Measurements from ENCODE around the gene RRP1B.
"Not testable (repeated sequence)": the region's sequence is repeated elsewhere in the genome, so short reads cannot be mapped to it uniquely, and the experiment has no call there.

Gene RRP1B

GRCh38 chr21:43693981-43694380 lies 34.6 kb downstream of the RRP1B start:
- Histone ChIP-seq H3K4me3 (replicated peaks; ENCODE audit: low read depth, low read length) (no peak overlapping the region), H3K27me3 (replicated peaks; ENCODE audit: control insufficient read depth, insufficient read depth, low read length) (no peaks in the 10 kb centered on the region), H3K36me3 (ENCODE audit: control insufficient read depth, insufficient read depth, low read length) (peaks cover 32% of the 10 kb centered on the region)
- DNase-seq (ENCODE audit: extremely low read depth, insufficient read length): no peak
- TF ChIP-seq CTCF (IDR thresholded peaks at IDR 0.05; ENCODE audit: insufficient read depth, low read length, poor library complexity, severe bottlenecking): no peak

GRCh38 chr21:43694437-43695079 lies 35.2 kb downstream of the RRP1B start:
- no peak overlapping the region for H3K4me3 ChIP-seq (replicated peaks; ENCODE audit: low read depth, low read length)
- no peak for DNase-seq (ENCODE audit: extremely low read depth, insufficient read length)
- H3K36me3 ChIP-seq (ENCODE audit: control insufficient read depth, insufficient read depth, low read length): peaks cover 26% of the 10 kb centered on the region
- no peaks in the 10 kb centered on the region for H3K27me3 ChIP-seq (replicated peaks; ENCODE audit: control insufficient read depth, insufficient read depth, low read length)
- TF ChIP-seq CTCF (IDR thresholded peaks at IDR 0.05; ENCODE audit: insufficient read depth, low read length, poor library complexity, severe bottlenecking): no peak

GRCh38 chr21:43696214-43696613 lies 36.9 kb downstream of the RRP1B start:
- no peak overlapping the region for H3K4me3 ChIP-seq (replicated peaks; ENCODE audit: low read depth, low read length)
- no peak for DNase-seq (ENCODE audit: extremely low read depth, insufficient read length)
- peaks cover 17% of the 10 kb centered on the region for H3K36me3 ChIP-seq (ENCODE audit: control insufficient read depth, insufficient read depth, low read length)
- H3K27me3 ChIP-seq (replicated peaks; ENCODE audit: control insufficient read depth, insufficient read depth, low read length): no peaks in the 10 kb centered on the region
- TF ChIP-seq CTCF (IDR thresholded peaks at IDR 0.05; ENCODE audit: insufficient read depth, low read length, poor library complexity, severe bottlenecking): no peak

GRCh38 chr21:43697758-43698643 lies 38.6 kb downstream of the RRP1B start:
- Histone ChIP-seq H3K4me3 (replicated peaks; ENCODE audit: low read depth, low read length) (no peak overlapping the region), H3K27me3 (replicated peaks; ENCODE audit: control insufficient read depth, insufficient read depth, low read length) (no peaks in the 10 kb centered on the region), H3K36me3 (ENCODE audit: control insufficient read depth, insufficient read depth, low read length) (peaks cover 11% of the 10 kb centered on the region)
- TF ChIP-seq CTCF (IDR thresholded peaks at IDR 0.05; ENCODE audit: insufficient read depth, low read length, poor library complexity, severe bottlenecking): no peak
- DNase-seq (ENCODE audit: extremely low read depth, insufficient read length): no peak

- H3K36me3 ChIP-seq (ENCODE audit: control insufficient read depth, insufficient read depth, low read length); DNase-seq (ENCODE audit: extremely low read depth, insufficient read length); H3K27me3 ChIP-seq (replicated peaks; ENCODE audit: control insufficient read depth, insufficient read depth, low read length); H3K4me3 ChIP-seq (replicated peaks; ENCODE audit: low read depth, low read length): not testable (repeated sequence)
These were observed 40.1 kb downstream of the RRP1B start for GRCh38 chr21:43699492-43699777.

- peaks cover 4% of the 10 kb centered on the region for H3K36me3 ChIP-seq (ENCODE audit: control insufficient read depth, insufficient read depth, low read length)
- no peaks in the 10 kb centered on the region for H3K27me3 ChIP-seq (replicated peaks; ENCODE audit: control insufficient read depth, insufficient read depth, low read length)
- no peak for TF ChIP-seq CTCF (IDR thresholded peaks at IDR 0.05; ENCODE audit: insufficient read depth, low read length, poor library complexity, severe bottlenecking)
- DNase-seq (ENCODE audit: extremely low read depth, insufficient read length): no peak
- no peak overlapping the region for H3K4me3 ChIP-seq (replicated peaks; ENCODE audit: low read depth, low read length)
These were observed 40.7 kb downstream of the RRP1B start for GRCh38 chr21:43699933-43700599.

Measured in GM06990 (cell line).